Stimulated activated CD8-positive, alpha-beta memory T cell treated with anti-CD3 and anti-CD28 coated beads, Interleukin-2, amount 100 ng/mL, for 1 hour (primary cell): ENCODE measurements around the gene COL18A1.

Experiments used
- DNase-seq, 2 donors: peaks; one replicate each; pipeline ENCODE4 v3.0.0-alpha.2; 2020; ENCODE audit warnings: low read depth in 2 of 2

Gene COL18A1

DNA sequence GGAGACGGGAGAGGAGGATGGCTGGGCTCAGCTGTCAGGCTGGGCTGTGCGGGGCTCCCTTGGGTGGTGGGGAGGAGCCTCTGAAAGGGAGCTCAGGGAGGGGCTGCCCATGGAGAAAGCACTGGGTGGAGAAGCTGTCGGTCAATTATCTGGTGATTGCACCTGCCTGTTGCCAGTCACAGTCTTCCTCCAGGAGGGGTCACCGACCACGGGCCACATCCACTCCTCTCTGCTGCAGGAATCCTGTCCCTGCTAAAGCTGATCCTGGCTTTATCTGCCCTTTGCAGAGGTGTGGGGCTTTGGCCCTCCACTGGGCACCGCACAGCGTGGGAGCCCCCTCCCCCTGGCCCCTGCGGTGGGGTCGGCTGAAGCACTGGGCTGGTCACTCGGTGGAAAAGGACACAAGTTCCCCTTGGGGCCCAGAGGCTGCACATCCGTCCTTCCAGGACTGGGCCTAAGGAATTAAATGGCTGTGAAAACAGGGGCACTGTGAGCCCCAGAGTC is 21.8 kb upstream of the COL18A1 start:
- no peak for DNase-seq

DNA sequence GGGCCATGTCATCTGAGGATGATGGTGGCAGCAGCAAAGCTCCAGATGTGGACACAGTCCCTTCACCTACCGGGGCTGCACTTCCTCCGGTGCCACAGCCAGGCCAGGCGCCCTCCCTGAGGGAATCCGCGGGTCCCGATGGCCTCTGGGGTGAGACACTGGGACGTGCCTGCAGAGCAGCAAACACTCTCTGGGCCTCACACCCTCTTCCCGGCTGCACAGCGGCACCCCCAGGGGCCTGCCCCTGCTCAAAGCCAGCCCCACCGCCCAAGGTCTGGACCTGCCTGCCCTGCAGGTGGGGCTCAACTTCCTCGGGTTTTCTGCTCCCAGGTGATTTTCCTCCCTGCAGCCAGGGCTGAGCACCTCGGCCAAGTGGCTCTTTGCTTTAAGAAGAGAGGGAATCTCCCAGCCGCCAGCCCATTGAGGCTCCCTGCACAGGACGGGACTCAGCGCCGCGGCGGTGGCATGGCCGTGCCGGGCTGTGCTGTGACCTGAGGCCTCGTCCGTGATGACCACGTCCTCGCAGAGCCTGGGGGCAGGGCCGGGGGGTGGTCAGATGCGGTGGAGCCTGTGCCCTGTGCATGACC is 21.3 kb upstream of the COL18A1 start:
- DNase-seq: no peak

DNA sequence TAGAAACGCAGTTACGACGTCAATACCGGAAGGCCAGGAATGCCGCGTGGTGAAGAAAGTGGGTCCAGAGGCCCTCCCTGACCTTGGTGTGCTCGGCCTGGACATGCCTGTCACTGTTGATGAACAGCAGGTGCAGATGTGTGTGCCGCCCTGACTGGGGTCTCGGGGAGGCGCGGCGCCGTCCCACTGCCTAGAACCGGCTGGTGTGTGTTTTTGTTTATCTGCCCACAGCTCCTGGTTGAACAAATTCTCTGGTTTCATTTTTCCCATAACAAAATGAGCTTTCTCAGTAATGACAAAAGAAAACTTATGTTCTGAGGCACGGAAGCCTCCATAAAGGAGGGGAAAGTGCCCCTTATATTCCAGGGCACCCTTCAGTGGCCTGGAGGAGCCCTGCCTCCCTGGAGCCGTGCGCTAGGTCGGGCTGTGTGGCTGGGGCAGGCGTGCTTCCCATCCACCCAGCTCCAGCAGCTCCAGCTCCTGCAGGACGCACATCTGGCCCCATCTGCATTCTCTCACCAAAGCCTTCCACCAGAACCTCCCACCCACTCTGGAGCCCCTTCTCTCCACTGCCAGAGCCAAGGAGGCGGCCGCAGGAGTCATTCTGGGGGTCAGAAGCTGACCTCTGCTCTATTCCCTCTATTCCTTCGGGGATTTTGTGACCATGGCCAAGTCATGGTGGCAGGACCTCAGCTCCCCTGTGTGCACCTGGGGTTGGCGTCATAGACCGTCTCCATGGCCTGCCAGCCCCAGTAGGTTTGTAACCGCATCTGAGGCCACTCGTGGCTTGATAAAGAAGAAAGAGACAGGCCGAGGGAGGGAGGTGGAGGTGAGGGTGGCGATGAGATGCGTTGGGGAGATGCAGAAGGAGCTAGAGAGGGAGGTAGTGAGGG is 20.1 kb upstream of the COL18A1 start:
- DNase-seq: no peak

DNA sequence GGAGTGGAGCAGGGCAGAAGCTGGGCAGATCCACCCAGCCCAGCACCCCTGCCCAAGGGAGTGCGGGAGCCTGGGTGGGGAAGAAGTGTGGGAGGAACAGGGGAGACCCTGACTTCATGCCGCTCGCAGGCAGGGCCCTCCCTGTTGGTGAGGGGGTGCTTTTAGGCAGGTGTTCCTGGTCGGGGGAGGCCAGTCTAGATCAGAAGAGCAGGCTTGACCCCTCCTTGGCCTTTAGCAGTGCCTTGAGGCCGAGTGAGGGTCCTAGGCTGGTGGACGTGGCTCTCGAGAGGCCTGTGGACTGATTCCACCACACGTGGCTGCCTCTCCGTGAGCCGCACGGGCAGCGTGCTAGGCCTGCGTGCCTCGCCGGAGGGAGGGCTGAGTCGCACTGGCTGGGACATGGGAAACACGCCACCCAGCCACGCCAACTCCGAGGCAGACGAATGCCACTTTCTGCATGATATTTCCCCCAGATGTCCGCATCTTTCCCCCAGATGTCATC is 19.4 kb upstream of the COL18A1 start:
- DNase-seq: no peak

DNA sequence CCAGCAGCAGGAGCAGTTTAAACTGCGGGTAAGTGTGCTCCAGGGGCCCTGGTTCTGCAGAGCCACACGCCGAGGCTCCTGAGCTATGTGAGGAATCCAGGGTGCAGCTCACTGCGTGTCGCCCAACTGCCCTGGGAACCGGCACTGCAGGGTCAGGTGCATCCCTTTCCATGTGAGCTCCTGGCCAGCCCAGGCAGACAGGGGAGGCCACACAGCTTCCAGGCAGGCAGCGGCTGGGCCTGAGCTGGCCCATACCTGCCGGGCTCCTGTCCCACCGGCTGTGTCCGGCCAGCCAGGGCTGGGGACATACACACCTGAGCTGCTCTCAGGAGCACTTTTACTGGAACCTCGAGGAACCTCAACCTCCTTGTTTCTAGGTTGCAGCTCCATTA is 18.6 kb upstream of the COL18A1 start:
- DNase-seq: no peak

DNA sequence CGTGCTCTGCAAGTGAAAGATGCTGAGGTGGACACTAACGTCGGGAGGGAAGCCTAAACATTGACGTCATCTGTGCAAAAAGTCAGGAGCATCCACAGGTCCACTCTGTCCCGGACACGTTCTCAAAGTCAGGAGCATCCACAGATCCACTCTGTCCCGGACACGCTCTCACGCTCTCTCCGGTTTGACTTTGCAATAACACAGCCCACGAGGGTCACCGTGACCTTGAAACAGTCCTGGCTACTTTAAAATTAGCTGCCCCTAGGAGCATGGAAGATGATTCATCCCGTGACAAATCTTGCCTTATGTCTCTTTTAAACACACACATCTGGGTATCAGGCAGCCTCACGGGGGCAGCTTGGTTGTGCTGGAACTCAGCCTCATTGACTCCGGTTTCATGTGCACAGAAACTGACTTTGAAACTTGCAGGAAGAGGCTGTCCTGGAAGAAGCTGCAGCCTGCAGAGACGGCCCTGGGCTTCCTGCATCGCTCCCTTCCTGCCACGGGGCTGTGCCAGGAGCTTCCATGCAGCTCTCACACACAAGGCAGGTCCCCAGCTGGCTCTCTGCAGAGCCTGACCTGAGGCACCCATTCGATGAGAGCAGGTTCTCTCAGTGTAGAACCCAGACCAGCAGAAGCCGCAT is 18.1 kb upstream of the COL18A1 start:
- no peak for DNase-seq

DNA sequence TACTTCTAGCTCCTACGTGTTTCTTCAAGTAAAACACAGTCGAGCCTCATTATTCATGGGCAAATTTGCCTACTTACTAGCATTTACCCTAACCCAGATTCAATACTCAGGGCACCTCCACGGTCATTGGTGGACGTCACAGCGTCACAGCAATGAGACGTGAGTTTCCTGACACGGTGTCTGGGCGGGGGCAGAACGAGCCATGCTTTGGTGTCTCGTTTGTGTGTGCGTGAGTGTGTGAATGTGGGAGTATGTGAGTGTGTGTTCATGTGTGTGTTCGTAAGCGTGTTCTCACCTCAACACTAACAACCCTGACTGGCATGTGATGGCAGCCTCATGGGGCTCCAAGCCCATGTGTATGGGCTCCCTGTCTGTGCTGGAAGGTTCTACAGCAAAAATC is 17.5 kb upstream of the COL18A1 start:
- no peak for DNase-seq

DNA sequence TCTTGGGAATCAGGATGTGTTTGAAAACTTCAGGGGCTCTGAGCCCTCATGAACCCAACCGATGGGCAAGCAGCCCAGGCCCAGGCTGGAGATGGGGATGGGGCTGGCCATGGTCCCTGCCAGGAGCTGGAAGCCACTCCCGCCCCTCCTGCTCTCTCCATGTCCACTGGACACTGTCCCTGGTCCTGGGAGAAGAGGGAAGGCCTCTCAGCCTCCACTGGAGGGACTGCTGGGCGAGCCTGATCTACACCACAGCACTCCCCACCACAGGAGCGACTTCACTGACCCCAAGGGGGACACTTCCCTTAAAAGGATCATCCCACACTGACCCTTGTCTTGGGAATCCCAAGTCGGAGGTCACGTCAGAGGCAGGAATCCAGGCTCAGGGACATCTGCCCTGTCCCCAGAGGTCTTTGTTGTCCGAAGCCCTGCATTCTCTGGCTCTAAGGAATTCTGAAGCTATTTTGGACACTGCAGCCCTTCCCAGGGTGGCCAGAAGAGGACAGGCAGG is 16.9 kb upstream of the COL18A1 start:
- DNase-seq: no peak

DNA sequence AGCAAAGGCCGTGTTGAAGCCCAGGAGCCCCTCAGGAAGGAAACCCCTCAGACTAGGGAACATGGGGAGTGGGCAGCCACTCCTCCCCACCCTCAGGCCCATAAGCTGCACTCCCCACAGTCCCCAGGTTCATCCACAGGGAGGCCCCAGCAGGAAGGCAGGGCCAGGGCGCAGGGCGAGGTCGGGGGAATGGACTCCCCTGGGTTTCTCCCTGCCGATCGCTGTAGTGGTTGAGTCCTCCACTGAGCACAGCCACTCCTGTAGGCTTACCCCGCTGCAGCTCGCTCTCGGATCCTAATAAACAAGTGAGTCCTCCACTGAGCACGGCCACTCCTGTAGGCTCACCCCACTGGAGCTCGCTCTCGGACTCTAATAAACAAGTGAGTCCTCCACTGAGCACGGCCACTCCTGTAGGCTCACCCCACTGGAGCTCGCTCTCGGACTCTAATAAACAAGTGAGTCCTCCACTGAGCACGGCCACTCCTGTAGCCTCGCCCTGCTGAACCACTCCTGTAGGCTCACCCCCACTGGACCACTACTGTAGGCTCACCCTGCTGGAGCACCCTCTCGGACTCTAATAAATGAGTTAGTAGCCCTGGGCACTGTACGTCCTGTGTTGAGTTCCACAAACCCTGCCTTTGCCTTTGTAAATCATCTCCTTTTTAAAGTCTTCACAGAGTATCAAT is 16.2 kb upstream of the COL18A1 start:
- no peak for DNase-seq

DNA sequence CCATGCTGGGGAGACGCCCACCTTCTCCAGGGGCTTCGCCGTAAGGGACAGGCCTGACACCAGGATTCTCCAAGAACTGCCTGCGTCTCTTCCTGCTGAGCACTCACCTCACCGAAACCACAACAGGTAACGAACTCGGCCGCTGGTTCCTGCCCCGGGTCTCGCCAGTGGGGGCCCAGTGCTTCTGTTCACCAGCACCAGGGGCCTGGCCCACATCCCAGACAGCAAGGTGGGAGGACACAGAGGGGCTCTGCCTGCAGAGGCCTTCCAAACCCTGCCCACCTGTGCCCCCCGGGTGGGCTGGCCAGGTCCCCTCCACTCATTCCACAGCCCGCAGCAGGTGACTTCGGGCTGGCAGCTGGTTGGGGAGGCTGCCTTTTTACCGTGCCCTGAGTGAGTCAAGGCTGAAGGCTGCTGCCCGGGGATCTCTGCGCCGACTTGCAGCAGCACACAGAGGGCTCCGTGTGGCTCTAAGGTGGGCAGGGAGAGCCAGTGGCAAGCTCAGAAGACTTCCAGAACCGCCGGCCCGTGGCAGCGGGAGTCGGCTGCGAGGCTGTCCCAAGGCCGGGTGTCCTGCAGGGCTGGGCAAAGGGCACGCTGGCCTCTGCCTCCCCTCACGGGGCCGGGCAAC is 14.7 kb upstream of the COL18A1 start:
- no peak for DNase-seq

DNA sequence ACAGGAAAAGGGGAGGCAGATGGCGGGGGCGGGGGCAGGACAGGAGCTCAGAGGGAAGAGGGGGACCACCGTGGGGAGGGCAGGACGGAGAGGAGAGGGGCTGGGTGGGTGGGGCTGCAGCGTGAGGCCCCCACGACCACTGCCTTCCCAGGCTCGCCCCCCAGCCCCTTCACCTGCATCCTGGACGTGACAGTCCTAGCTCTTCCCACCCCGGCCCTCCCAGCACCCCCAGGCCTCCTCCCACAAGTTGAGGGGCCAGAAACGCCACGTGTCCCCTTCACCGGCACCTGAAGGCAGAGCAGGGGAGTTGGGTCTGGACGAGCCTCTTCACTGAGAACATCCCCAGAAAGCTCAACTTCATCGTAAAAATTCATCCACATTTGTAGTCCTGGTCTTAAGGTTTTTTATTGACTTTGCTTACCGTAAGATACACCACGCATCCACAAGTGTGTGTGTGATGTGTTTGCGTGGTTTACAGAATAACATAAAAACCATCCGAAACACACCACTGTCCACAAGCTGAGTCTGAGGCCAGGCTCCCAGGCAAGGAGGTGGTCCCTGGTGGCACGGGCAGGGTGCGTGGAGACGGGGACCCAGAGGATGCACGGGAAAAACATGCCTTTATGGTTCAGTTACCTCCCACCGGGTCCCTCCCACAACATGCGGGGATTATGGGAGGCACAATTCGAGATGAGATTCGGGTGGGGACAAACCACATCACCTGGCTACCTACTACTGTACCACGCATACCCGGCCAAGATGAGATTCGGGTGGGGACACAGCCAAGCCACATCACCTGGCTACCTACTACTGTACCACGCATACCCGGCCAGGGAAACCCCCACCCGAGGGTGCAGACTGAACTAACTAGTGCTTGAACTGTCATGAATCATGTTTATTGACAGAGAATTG is 13.9 kb upstream of the COL18A1 start:
- no peak for DNase-seq

DNA sequence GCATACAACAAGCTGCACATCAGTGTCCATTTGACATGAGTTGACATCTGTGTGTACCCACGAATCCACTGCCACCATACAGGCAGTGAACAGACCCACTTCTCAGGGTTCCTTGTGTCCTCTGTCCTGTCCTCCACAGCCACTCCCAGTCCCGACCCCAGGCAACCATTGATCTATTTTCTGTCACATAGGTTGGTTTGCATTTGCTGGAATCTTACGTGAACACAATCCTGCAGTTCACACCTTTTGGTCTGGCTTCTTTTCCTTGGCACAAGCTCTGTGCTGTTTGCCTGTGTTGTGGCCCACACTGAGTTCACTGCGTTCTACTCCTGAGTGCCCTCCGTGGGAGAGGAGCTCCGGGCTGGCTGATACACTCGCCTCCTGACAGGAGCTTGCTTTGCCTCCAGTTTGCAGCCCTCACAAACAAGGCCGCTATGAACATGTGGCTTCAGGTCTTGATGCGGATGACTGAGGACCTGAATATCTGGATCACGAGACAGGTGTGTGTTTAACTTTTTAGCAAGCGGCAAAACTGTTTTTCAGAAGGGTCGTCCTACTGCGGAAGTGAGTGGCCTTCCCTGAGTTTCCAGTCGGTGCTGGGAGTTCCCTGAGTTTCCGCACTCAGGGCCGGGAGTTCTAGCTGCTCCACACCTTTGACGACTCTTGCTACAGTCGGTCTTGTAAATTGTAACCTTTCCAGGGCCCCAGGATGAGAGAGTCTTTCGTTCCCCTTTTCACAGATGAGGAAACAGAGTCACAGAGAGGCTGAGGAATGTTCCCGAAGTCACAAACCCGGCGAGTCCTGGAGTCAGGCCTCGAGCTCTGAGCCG is 13.0 kb upstream of the COL18A1 start:
- no peak for DNase-seq

DNA sequence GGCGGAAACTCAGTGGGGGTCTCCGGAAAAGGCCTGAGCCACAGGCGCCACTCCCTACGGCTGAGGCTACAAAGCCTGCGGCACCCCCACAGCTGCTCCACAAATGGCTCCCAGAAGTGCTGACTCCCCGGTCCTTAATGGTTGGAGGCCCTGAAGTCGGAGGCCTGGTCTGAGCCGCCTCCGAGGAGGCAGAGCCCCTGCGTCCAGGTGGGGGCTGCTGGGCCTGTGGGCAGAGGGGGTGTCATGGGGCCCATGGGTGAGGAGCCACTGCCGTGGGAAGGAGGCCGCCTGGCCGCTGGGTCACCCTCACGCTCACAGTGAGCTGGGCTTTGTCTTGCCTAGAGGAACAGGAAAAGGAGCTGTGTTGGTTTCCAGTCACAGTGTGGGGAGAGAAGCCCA is 12.4 kb upstream of the COL18A1 start:
- DNase-seq: no peak

DNA sequence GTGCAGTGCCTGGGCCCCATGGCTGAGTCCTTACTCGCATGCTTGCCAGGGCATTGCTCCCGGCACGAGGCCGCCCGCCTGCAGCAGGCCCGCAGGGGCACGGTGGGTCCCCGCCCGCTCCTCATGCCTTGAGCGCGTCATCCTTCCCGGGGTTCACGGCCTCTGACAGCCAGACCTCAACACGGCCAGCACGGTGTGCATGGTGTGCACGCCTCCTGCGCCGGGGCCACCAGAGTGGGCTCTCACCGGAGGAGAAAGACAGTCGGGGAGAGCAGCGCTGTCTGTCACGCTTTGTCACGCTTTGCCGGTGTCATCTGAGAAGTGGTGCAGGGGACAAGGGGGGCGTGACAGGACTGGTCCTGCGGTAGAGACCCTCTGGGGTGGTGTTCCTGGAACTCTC is 11.9 kb upstream of the COL18A1 start:
- no peak for DNase-seq

DNA sequence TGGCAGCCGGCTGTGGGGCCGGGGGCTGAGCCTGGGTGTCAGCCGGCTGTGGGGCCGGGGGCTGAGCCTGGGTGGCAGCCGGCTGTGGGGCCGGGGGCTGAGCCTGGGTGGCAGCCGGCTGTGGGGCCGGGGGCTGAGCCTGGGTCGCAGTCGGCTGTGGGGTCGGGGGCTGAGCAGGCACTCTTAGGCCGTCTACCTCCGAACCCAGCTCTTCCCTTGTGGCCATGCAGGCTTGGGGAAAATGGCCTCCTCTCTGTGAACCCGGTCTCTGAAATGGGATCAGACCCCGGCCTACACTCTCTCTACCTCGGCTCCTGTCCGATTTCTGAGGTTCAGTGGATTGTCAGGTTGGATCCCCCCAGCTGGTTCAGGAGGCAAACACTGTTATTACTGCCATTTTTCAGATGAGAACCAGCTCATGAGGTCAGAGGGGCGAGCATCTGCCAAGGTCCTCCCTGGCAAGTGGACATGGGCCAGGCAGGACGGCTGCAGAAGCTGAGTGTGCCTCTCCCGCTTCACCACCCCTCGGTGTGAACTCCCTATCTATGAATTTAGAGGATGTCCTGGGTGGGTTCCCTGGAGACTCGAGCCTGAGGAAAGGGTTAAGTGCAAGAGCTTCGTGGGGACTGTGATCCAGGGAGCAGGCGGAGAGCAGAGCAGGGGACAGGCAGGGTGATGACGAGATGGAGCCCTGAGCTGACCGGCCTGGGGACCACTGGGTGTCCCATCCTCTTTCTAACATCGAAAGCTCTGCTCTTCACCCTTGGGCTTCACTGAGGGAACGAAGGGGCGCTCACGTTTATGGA is 10.9 kb upstream of the COL18A1 start:
- DNase-seq: no peak

DNA sequence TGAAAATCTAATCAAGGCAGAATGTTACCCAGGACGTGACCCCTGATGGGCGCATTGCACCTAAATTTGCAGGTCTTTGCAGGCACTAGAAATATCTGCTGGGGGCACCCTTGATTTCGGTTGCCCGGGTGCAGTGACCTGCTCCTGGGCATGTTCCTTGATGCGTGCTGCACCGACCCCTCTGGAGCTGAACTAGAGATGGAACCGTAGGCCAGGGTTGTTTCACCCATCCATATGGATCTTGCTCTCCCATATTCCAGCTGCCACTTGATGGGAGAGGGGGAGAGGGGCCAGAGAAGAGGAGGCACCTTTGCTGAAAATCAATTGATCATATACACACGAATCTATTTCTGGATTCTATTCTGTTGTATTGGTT is 8.4 kb upstream of the COL18A1 start:
- DNase-seq: no peak

DNA sequence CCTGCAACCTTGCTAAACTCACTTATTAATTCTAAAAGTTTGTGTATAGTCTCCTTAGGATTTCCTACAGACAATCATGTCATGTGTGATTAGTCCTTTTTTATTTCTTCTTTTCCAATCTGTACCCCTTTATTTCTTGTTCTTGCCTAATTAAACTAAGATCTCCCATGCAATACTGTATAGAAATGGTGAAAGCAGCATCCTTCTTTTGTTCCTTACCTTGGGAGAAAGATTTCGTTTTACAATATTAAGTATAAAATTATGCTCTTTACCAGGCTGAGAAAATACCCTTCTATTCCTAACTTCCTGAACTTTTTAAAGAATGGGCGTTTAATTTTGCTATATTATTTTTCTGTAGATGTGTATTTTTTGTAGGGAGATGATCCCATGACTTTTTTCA is 7.6 kb upstream of the COL18A1 start:
- DNase-seq: no peak

DNA sequence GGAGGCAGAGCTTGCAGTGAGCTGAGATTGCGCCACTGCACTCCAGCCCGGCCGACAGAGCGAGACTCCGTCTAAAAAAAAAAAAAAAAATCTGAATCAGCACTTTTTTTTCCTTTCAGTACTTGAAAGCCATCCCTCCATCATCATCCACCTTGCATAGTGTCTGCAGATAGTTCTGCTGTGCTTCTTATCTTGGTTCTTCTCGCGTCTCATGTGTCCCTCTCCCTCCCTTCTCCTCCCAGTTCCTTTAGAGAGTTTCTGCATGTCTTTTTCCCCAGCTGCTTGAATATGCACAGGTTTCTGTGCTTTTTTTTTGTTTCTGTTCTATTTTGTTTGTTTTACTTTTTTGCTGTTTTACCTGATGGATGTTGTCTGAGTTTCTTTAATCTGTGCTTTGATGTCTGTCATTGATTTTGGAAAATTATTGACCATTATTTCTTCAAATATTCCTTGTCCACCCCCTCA is 3.9 kb upstream of the COL18A1 start:
- DNase-seq: no peak
